H1 (cell line): ENCODE data around the gene GDE1. TPM values are rescaled to one million over a fixed set of nuclear protein-coding genes. Genes with fewer than 3 reads are reported as not detected.

Experiments
- ASH2L ChIP-seq: fragments of 200-600, 300-600 bp; sonication (generic); IDR thresholded peaks from one replicate; pipeline ENCODE4 v1.7.1; 2017; ENCODE audit warnings: low read length
- CBX8 ChIP-seq: fragments of 300-800, 300-1000 bp; sonication (generic); IDR thresholded peaks from 2 replicates; pipeline ENCODE4 v1.7.1; 2016; ENCODE audit warnings: low read depth, low read length, borderline replicate concordance
- CEBPB ChIP-seq: IDR thresholded peaks from 2 replicates; pipeline ENCODE4 v1.6.1; 2012; ENCODE audit warnings: low read depth, low read length
- E2F6 ChIP-seq: IDR thresholded peaks from 2 replicates; pipeline ENCODE4 v1.6.1; 2012; ENCODE audit warnings: inconsistent platforms
- KDM5A ChIP-seq: fragments of 200-600 bp; IDR thresholded peaks from 2 replicates; pipeline ENCODE4 v1.7.1; 2012; ENCODE audit warnings: mild to moderate bottlenecking, low read length, inconsistent platforms, mixed read lengths
- NANOG ChIP-seq: IDR thresholded peaks from 2 replicates; pipeline ENCODE4 v1.6.1; 2011; ENCODE audit warnings: low read length, low read depth, mild to moderate bottlenecking, inconsistent platforms; ENCODE audit not compliant: insufficient read depth, poor library complexity, severe bottlenecking
- POLR2A ChIP-seq, 2 experiments: IDR thresholded peaks; 1 replicate in 1 of 2; 2 replicates in 1 of 2; pipeline ENCODE4 v1.6.1; 2011; ENCODE audit warnings: low read depth in 2 of 2, low read length in 2 of 2, mild to moderate bottlenecking in 2 of 2; ENCODE audit errors: control extremely low read depth in 1 of 2
- POLR2AphosphoS5 ChIP-seq: IDR thresholded peaks from 2 replicates; pipeline ENCODE4 v1.6.1; 2011; ENCODE audit warnings: low read depth, low read length
- RAD21 ChIP-seq, 2 experiments: IDR thresholded peaks in 1 of 2; conservative IDR thresholded peaks in 1 of 2; 2 replicates each; pipeline ENCODE4 v1.6.1; 2011; ENCODE audit warnings: low read depth in 2 of 2, low read length in 2 of 2, improper control_type of control experiment in 1 of 2, inconsistent platforms in 1 of 2, mild to moderate bottlenecking in 1 of 2, moderate library complexity in 1 of 2
- RFX5 ChIP-seq: IDR thresholded peaks from 2 replicates; pipeline ENCODE4 v1.6.1; 2011; ENCODE audit warnings: low read depth, low read length, improper control_type of control experiment, borderline replicate concordance
- SIRT6 ChIP-seq: IDR thresholded peaks from one replicate; pipeline ENCODE4 v1.7.1; 2012; ENCODE audit warnings: low read length, inconsistent platforms
- SP1 ChIP-seq: IDR thresholded peaks from 2 replicates; pipeline ENCODE4 v1.6.1; 2011; ENCODE audit warnings: low read depth, low read length
- TBP ChIP-seq: IDR thresholded peaks from 2 replicates; pipeline ENCODE4 v1.6.1; 2011; ENCODE audit warnings: low read depth, low read length, improper control_type of control experiment
- ZNF274 ChIP-seq: IDR thresholded peaks from 2 replicates; pipeline ENCODE4 v1.7.0; 2012; ENCODE audit warnings: low read length, borderline replicate concordance; ENCODE audit errors: extremely low read depth
- polyA plus RNA-seq, 7 experiments: library from polyadenylated mRNA; depleted of rRNA in 3 of 7; stranded (reverse) in 5 of 7; unstranded in 2 of 7; fragments of >200 nt in 5 of 7; fragments of 200-250 nt in 2 of 7; gene quantifications; 1 replicate in 5 of 7; 2 replicates in 1 of 7; 4 replicates in 1 of 7; pipeline versions ENCODE4 v1.2.1 to v1.2.3, GENCODE V29; 2011 to 2013; ENCODE audit warnings: missing spikeins in 2 of 7, mixed read lengths in 2 of 7
- total RNA-seq: library from RNA; stranded (reverse); fragmentation: NEBNext Ultra II Directional; extraction: Animal tissue kit (Norgen Biotek cat#: 25700); gene quantifications from 2 replicates; pipeline ENCODE4 v1.2.1, GENCODE V29; 2021
- TF ChIP-seq, protein P1 (sequence below), 3 experiments: IDR thresholded peaks; 1 replicate in 2 of 3; 2 replicates in 1 of 3; pipeline versions ENCODE4 v1.5.1 to v1.6.1; 2011; ENCODE audit warnings: low read length in 3 of 3, mild to moderate bottlenecking in 3 of 3, inconsistent platforms in 2 of 3, low read depth in 1 of 3, moderate library complexity in 1 of 3; ENCODE audit not compliant: insufficient read depth in 1 of 3; ENCODE audit errors: control extremely low read depth in 1 of 3

GDE1 gene
- total and polyA plus RNA-seq, 2 of the 8 experiments (the other 6 are each of a cell fraction or from before 2014, with no cell fraction given), result 29.2 to 70.8 TPM

- TF ChIP-seq, protein P1, sequence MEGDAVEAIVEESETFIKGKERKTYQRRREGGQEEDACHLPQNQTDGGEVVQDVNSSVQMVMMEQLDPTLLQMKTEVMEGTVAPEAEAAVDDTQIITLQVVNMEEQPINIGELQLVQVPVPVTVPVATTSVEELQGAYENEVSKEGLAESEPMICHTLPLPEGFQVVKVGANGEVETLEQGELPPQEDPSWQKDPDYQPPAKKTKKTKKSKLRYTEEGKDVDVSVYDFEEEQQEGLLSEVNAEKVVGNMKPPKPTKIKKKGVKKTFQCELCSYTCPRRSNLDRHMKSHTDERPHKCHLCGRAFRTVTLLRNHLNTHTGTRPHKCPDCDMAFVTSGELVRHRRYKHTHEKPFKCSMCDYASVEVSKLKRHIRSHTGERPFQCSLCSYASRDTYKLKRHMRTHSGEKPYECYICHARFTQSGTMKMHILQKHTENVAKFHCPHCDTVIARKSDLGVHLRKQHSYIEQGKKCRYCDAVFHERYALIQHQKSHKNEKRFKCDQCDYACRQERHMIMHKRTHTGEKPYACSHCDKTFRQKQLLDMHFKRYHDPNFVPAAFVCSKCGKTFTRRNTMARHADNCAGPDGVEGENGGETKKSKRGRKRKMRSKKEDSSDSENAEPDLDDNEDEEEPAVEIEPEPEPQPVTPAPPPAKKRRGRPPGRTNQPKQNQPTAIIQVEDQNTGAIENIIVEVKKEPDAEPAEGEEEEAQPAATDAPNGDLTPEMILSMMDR (IDR thresholded peaks at IDR 0.05; ENCODE audit: control extremely low read depth in 1 of 3, insufficient read depth in 1 of 3, low read depth in 1 of 3, low read length in 3 of 3), result peak; percentile 82 to 90 (median 84)
- TF ChIP-seq POLR2AphosphoS5 (peak; percentile 84), CBX8 (no peak), ZNF274 (no peak), NANOG (no peak), E2F6 (peak; percentile 46; the same call in 1 of the 2 replicates), POLR2A (IDR thresholded peaks at IDR 0.05; ENCODE audit: control extremely low read depth in 1 of 2, low read depth in 2 of 2, low read length in 2 of 2) (peak; percentile 66 to 69), ASH2L (no peak), TBP (peak; percentile 73), RAD21 (IDR thresholded peaks at IDR 0.05 in 1 of 2, conservative IDR thresholded peaks at IDR 0.05 in 1 of 2; ENCODE audit: low read depth in 2 of 2, low read length in 2 of 2) (peak; percentile 35 to 45; a peak in 3 of 4 replicates), KDM5A (peak; percentile 69), SIRT6 (no peak), SP1 (no peak; the same call in 1 of the 2 replicates), CEBPB (0 out of 2 replicates have a peak, but pooled peaks have one; percentile 27), RFX5 (no peak)
These were observed 33.5 kb upstream of the GDE1 start, which contains the start of gene VPS35L (continued) for GRCh38 chr16:19555186-19555937.
